ENCODE data around the gene TMEM144.
"Not testable (repeated sequence)": the region's sequence is repeated elsewhere in the genome, so short reads cannot be mapped to it uniquely, and the experiment has no call there.

The TMEM144 gene

GRCh38 chr4:158268553-158268952 lies 58.3 kb downstream of the TMEM144 start:
- no peaks in the 10 kb centered on the region for H3K36me3 ChIP-seq (ENCODE audit: low read length)
- H3K4me2 ChIP-seq (ENCODE audit: low read depth, low read length, poor library complexity, severe bottlenecking) = no peak overlapping the region
- no peaks in the 10 kb centered on the region for H3K27me3 ChIP-seq (ENCODE audit: low read length)
- H3K9me2 ChIP-seq (replicated peaks; ENCODE audit: insufficient read depth, low read length) = no peaks in the 10 kb centered on the region
- no peaks in the 10 kb centered on the region for H3K9me3 ChIP-seq (ENCODE audit: insufficient read depth, low read length)
- TF ChIP-seq CTCF (IDR thresholded peaks at IDR 0.05; ENCODE audit: insufficient read depth, low read length, poor library complexity, severe bottlenecking) = no peak
- no peak for TF ChIP-seq EZH2phosphoT487 (conservative IDR thresholded peaks at IDR 0.05; ENCODE audit: low read length)
- no peak overlapping the region for H3K4me3 ChIP-seq (ENCODE audit: insufficient read depth, low read length, poor library complexity, severe bottlenecking)
- H3F3A ChIP-seq (ENCODE audit: insufficient read depth) = no peaks in the 10 kb centered on the region
- no peaks in the 10 kb centered on the region for H4K20me1 ChIP-seq (ENCODE audit: low read depth, low read length)
- H3K27ac ChIP-seq (ENCODE audit: low read depth, low read length) = no peak overlapping the region
- no peaks in the 10 kb centered on the region for H3K79me2 ChIP-seq (ENCODE audit: insufficient read depth, low read length)
- no peak overlapping the region for H2AFZ ChIP-seq (ENCODE audit: low read depth, low read length, severe bottlenecking)
- no peak overlapping the region for H3K9ac ChIP-seq (ENCODE audit: low read length)

GRCh38 chr4:158274636-158275035 lies 64.3 kb downstream of the TMEM144 start:
- H3K9ac ChIP-seq (ENCODE audit: low read length) = no peak overlapping the region
- H3K9me2 ChIP-seq (replicated peaks; ENCODE audit: insufficient read depth, low read length) = no peaks in the 10 kb centered on the region
- H3K4me3 ChIP-seq (ENCODE audit: insufficient read depth, low read length, poor library complexity, severe bottlenecking) = no peak overlapping the region
- no peaks in the 10 kb centered on the region for H3F3A ChIP-seq (ENCODE audit: insufficient read depth)
- TF ChIP-seq EZH2phosphoT487 (conservative IDR thresholded peaks at IDR 0.05; ENCODE audit: low read length) = no peak
- TF ChIP-seq CTCF (IDR thresholded peaks at IDR 0.05; ENCODE audit: insufficient read depth, low read length, poor library complexity, severe bottlenecking) = no peak
- no peaks in the 10 kb centered on the region for H3K9me3 ChIP-seq (ENCODE audit: insufficient read depth, low read length)
- H3K36me3 ChIP-seq (ENCODE audit: low read length) = no peaks in the 10 kb centered on the region
- H3K27ac ChIP-seq (ENCODE audit: low read depth, low read length) = no peak overlapping the region
- H3K27me3 ChIP-seq (ENCODE audit: low read length) = no peaks in the 10 kb centered on the region
- H3K4me2 ChIP-seq (ENCODE audit: low read depth, low read length, poor library complexity, severe bottlenecking) = no peak overlapping the region
- no peak overlapping the region for H2AFZ ChIP-seq (ENCODE audit: low read depth, low read length, severe bottlenecking)
- H3K79me2 ChIP-seq (ENCODE audit: insufficient read depth, low read length) = no peaks in the 10 kb centered on the region
- H4K20me1 ChIP-seq (ENCODE audit: low read depth, low read length) = no peaks in the 10 kb centered on the region

GRCh38 chr4:158277558-158277957 lies 67.3 kb downstream of the TMEM144 start:
- no peak overlapping the region for H3K4me2 ChIP-seq (ENCODE audit: low read depth, low read length, poor library complexity, severe bottlenecking)
- H3K9me2 ChIP-seq (replicated peaks; ENCODE audit: insufficient read depth, low read length) = no peaks in the 10 kb centered on the region
- no peak overlapping the region for H3K4me3 ChIP-seq (ENCODE audit: insufficient read depth, low read length, poor library complexity, severe bottlenecking)
- no peaks in the 10 kb centered on the region for H3K27me3 ChIP-seq (ENCODE audit: low read length)
- no peaks in the 10 kb centered on the region for H3K36me3 ChIP-seq (ENCODE audit: low read length)
- TF ChIP-seq CTCF (IDR thresholded peaks at IDR 0.05; ENCODE audit: insufficient read depth, low read length, poor library complexity, severe bottlenecking) = no peak
- TF ChIP-seq EZH2phosphoT487 (conservative IDR thresholded peaks at IDR 0.05; ENCODE audit: low read length) = no peak
- H3K79me2 ChIP-seq (ENCODE audit: insufficient read depth, low read length) = no peaks in the 10 kb centered on the region
- H2AFZ ChIP-seq (ENCODE audit: low read depth, low read length, severe bottlenecking) = no peak overlapping the region
- H3F3A ChIP-seq (ENCODE audit: insufficient read depth) = no peaks in the 10 kb centered on the region
- no peaks in the 10 kb centered on the region for H4K20me1 ChIP-seq (ENCODE audit: low read depth, low read length)
- no peaks in the 10 kb centered on the region for H3K9me3 ChIP-seq (ENCODE audit: insufficient read depth, low read length)
- H3K9ac ChIP-seq (ENCODE audit: low read length) = no peak overlapping the region
- H3K27ac ChIP-seq (ENCODE audit: low read depth, low read length) = no peak overlapping the region

- H3K79me2 ChIP-seq (ENCODE audit: insufficient read depth, low read length); H3K36me3 ChIP-seq (ENCODE audit: low read length); H3K4me2 ChIP-seq (ENCODE audit: low read depth, low read length, poor library complexity, severe bottlenecking); H3F3A ChIP-seq (ENCODE audit: insufficient read depth); H3K9me3 ChIP-seq (ENCODE audit: insufficient read depth, low read length); H3K27ac ChIP-seq (ENCODE audit: low read depth, low read length); H3K9me2 ChIP-seq (replicated peaks; ENCODE audit: insufficient read depth, low read length); H3K27me3 ChIP-seq (ENCODE audit: low read length); H3K4me3 ChIP-seq (ENCODE audit: insufficient read depth, low read length, poor library complexity, severe bottlenecking); H2AFZ ChIP-seq (ENCODE audit: low read depth, low read length, severe bottlenecking); H4K20me1 ChIP-seq (ENCODE audit: low read depth, low read length); H3K9ac ChIP-seq (ENCODE audit: low read length): not testable (repeated sequence)
Measured at GRCh38 chr4:158279052-158279451, 68.8 kb downstream of the TMEM144 start.

Data from SU-DHL-6 (cell line).